Stimulated activated effector memory CD8-positive, alpha-beta T cell treated with anti-CD3 and anti-CD28 coated beads, Interleukin-12 subunit alpha, Interleukin-12 subunit beta, amount 100 ng/mL, for 72 hours (primary cell): ENCODE results near the gene PHYH.

Source experiments
- ATAC-seq: fragments of 150-1000 bp; cut with Tn5 transposase; 2 replicates; pipeline ENCODE4 v1.10.0; 2021
- DNase-seq, 2 donors: peaks; one replicate each; pipeline ENCODE4 v3.0.0; 2021 to 2022; ENCODE audit warnings: low spot score in 2 of 2
- H3K27ac Mint-ChIP-seq: one replicate; pipeline ENCODE4 v1.8.0; 2022; ENCODE audit warnings: mild to moderate bottlenecking, mixed read lengths
- H3K36me3 Mint-ChIP-seq: one replicate; pipeline ENCODE4 v1.8.0; 2022; ENCODE audit warnings: mild to moderate bottlenecking, mixed read lengths
- H3K4me1 Mint-ChIP-seq: one replicate; pipeline ENCODE4 v1.8.0; 2022; ENCODE audit warnings: mixed read lengths
- H3K4me3 Mint-ChIP-seq: one replicate; pipeline ENCODE4 v1.8.0; 2022; ENCODE audit warnings: mild to moderate bottlenecking, mixed read lengths
- H3K9me3 Mint-ChIP-seq: one replicate; pipeline ENCODE4 v1.8.0; 2022; ENCODE audit warnings: mixed read lengths

PHYH gene

DNA sequence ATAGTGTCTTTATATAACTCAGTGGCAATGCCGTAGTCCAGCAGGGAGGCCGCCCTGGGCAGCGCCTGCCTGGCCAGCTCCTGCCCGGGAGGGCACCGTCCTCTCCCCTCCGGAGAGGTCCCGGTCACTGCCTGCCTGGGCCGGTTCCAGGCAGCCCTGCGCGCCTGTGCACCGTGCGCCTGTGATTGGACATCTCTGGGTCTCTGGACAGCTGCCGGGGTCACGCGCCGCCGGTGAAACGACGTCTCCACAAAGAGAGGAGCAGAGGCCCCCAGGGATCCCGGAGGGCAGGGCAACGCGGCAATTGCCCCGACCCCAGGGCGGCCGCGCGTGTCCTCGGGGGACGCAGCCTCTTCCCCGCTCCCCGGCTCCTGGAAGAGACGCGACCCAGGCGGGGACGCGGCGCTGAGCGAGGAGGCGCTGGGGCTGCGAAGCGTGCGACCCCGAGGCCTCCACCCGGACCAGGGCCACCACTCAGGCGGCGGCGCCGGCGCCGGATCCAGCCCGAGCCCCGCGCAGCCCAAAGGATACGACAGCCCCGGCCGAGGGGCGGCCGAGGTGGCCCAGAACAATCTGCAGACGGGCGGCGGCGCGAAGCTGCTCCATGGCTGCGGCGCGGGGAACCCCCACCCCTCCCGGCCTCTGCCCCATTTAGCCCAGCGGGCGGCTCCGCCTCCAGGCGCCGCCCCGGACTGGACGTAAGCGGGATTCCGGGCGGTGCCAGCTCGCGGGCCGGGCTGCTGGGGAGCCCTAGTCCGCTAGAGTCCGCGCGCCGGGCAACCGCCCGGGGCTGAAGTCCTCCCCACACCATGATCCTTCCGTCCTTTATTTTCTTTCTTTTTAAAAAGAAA is at the start of gene PHYH:
Gene PHYH, minus strand, starts transcription at position 628 of the 851 bp plus-strand sequence. Its CDS starts 22 bp downstream, at position 606.
- ATAC-seq, result peak; percentile 81
- Mint-ChIP-seq H3K27ac (peak within 1 kb of the TSS; percentile 83), H3K9me3 (no peaks in the 10 kb centered on the region), H3K4me3 (peak within 1 kb of the TSS; percentile 88), H3K36me3 (peaks cover 24% of the 10 kb centered on the region), H3K4me1 (peaks cover 30% of the 10 kb centered on the region)
- DNase-seq, result peak; percentile 71 to 88

DNA sequence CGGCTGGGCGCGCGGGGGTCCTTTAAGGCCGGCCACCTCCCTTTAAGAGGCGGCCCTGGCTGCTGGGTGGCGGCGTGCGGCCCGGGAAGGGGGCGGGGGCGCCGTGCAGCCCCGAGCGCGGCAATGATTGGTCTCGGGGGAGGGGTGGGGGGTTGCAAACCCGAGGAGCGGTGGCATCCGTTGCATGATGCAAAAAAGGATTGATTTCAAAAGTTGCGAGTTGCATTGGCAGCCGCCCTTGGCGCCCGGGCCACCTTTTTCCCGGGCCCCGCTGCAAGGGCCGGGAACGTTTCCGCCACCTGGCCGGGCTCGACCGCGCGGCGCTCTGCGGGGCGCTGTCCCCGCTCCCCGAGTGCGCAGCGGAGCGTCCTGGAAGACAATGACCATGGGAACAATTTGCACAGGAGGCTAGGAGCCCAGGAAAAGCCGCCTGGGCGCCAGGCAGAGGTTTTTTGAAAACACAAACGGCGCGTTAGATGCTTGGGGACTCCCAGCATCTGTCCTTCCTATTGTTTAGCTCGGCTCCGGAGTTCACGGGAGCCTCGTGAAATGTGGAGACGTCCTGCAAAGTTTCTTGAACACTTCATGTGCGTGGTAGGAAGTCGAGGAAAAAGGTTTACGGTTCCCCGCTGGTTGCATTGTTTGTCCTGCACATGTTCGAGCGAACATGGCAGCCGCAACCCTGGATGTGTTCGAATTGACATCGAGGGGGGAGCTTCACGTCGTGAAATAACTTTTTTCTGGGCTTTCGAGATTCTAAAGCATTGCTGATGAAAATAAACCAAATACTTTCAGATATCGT is 48.6 kb upstream of the PHYH start, which contains the start of gene SEPHS1:
Gene SEPHS1, minus strand, starts transcription at position 78 of the 802 bp plus-strand sequence. CDS start 3,343 bp downstream, outside the sequence.
- ATAC-seq (peak; percentile 85), DNase-seq (peak; percentile 60 to 89)
- Mint-ChIP-seq H3K9me3 (no peaks in the 10 kb centered on the region), H3K36me3 (peaks cover 32% of the 10 kb centered on the region), H3K4me3 (peak within 1 kb of the TSS; percentile 82), H3K4me1 (peaks cover 49% of the 10 kb centered on the region), H3K27ac (peak within 1 kb of the TSS; percentile 80)

DNA sequence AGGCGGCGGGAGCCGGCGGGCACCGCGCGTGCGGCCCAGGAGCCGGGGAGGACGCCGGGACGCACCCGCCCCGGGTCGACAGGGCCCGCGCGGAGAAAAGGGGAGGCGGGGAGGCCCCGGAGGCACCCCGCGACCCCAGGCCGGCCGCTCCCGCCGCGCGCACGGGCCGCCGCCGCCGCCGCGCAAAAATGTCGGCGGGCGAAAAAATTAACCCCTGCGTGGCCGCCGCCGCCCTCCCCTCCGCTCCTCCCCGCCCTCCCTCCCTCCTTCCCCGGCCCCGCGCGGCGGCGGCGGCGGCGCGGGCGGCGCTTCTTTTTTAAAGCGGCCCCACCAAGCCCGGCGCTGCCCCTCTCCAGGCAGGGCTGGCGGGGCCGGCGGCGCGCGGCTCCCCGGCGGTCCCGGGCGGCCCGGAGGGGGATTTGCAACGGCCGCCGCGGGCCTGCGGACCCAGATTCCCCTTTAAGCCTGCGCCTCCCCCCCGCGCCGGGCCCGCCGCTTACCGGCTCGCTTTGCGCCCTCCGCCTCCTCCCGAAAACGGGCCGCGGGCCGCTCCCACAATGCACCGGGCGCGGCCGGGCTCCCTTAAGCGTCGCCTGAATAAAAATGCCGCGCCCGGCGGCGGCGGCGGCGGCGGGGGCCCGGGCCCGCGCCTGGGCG is 47.8 kb upstream of the PHYH start:
- Mint-ChIP-seq H3K9me3 (no peaks in the 10 kb centered on the region), H3K36me3 (peaks cover 38% of the 10 kb centered on the region), H3K4me1 (peaks cover 49% of the 10 kb centered on the region), H3K4me3 (peak overlapping the region; percentile 82), H3K27ac (peak overlapping the region; percentile 80)
- ATAC-seq, result peak; percentile 81
- peak; percentile 55 to 83 for DNase-seq

DNA sequence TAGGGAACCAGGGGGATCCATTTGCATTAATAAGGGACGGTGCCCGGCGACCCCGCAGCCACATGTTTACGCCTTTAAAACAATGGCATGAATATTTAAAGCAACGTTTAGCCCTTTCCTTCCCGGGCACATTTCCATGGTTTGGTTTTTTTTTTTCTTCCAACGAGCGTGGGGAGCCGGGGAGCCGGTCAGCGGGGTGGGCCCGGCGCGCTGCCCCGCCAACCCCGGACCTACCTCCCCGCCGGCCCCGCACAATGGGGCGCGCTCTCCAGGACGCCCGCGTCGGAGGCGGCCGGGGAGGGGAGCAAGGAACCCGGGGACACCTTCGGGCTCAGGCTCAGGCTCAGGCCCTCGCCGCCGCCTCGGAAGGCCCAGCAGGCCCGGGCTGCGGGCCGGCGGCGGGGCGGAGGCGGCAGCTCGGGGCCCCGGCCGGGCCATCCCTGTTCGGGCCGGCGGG is 47.2 kb upstream of the PHYH start:
- Mint-ChIP-seq H3K36me3 (peaks cover 39% of the 10 kb centered on the region), H3K9me3 (no peaks in the 10 kb centered on the region), H3K4me1 (peaks cover 44% of the 10 kb centered on the region), H3K27ac (peak overlapping the region; percentile 79), H3K4me3 (peak overlapping the region; percentile 66)
- DNase-seq (no peak), ATAC-seq (peak; percentile 46)

DNA sequence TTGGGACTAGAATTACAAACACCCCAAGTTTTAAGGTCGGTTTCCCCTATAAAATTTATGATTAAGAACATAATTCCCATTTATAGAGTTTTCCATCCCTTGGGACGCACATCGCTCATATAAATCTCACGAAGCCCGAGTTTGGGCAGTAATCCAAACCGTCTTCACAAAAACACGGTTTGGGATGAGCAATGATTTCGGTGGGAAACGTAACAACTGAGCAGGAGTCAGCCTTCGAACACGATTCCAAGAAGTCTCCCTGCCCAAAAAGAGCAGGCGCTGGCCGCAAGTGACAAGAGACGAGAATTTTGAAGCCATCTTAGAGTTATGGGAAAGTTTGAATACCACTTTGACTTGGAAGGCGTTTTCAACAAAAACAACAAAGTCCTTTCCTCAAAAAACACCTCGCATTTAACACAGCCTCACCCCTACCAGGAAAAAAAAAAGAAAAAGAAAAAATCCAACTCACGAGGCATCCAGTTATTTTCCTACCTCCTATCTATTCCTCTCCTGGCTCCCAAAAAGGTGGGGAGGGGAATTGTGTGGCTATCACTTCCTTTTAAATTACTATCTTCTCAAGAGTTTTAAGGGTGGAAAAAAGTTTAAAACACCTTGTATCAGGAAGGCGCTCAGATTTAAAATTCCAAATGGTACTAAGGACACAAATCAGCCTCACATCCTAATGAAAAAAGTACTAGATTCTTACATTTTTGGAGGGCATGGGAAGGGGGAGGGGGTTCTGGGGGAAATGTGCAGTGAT is 46.6 kb upstream of the PHYH start:
- Mint-ChIP-seq H3K27ac (peak overlapping the region; percentile 79), H3K4me1 (peaks cover 38% of the 10 kb centered on the region), H3K9me3 (no peaks in the 10 kb centered on the region), H3K4me3 (peak overlapping the region; percentile 66), H3K36me3 (peaks cover 45% of the 10 kb centered on the region)
- DNase-seq, result no peak
- ATAC-seq, result no peak

DNA sequence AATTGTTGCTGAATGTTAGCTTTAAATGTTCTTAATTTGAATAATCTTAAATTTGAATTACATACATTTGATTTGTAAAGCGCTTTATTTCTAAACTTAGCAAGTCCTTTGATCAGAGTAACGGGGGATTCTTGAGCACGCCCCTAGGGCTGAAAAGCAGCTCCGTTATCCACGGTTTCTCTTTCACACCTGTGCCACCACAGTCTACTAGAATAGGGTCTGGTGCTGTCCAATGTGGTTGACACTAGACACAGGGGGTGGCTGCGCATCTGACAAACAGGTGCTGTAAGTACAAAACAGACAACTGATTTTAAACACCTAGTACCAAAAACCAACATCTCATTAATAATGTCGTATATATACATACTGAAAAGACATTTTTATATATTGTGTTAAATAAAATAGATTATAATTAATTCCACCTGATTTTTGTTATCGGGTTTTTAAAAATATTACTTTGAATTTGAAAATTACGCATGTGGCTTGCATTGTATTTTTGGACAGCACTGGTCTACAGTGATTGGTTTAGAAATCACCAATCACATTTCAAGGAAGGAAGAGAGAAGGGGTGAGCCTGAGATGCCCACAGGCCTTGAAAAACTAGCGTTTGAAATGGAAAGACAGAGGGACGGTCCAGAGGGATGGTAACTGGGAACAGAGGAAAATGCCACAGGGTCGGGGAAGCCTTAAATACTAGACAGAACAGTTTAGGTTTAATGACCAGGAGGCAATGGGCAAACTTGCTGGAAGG is 40.9 kb upstream of the PHYH start:
- no peak for DNase-seq
- peaks cover 18% of the 10 kb centered on the region for H3K4me1 Mint-ChIP-seq

DNA sequence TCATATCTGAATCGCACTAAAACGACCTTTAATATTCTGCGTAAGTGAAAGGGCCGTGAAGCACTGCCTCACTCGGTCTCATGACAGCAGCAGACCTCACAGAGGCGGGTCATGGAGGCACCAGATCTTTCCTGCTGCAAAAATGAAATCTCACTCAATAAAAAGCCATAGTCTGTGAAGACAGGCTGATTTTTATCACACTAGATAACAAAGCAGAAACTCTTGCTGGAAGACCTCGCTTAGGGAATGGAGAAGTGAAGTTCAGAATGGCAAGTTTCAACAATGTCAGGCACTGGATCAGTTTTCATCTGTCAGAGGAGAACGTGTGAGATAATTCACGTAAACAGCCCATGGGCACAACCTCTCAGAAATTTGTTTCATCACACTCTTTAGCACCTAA is 40.2 kb upstream of the PHYH start:
- peak overlapping the region; percentile 22 for H3K4me3 Mint-ChIP-seq
- H3K9me3 Mint-ChIP-seq, result no peaks in the 10 kb centered on the region
- H3K27ac Mint-ChIP-seq, result no peak overlapping the region
- no peak for ATAC-seq
- H3K36me3 Mint-ChIP-seq, result peaks cover 60% of the 10 kb centered on the region
- no peak for DNase-seq
- peaks cover 11% of the 10 kb centered on the region for H3K4me1 Mint-ChIP-seq

More for the DNA sequence above, 40.9 kb upstream of the PHYH start:
- peak; percentile 83 for ATAC-seq
- Mint-ChIP-seq H3K36me3 (peaks cover 60% of the 10 kb centered on the region), H3K4me3 (peak overlapping the region; percentile 22), H3K9me3 (no peaks in the 10 kb centered on the region), H3K27ac (peak overlapping the region; percentile 26)

DNA sequence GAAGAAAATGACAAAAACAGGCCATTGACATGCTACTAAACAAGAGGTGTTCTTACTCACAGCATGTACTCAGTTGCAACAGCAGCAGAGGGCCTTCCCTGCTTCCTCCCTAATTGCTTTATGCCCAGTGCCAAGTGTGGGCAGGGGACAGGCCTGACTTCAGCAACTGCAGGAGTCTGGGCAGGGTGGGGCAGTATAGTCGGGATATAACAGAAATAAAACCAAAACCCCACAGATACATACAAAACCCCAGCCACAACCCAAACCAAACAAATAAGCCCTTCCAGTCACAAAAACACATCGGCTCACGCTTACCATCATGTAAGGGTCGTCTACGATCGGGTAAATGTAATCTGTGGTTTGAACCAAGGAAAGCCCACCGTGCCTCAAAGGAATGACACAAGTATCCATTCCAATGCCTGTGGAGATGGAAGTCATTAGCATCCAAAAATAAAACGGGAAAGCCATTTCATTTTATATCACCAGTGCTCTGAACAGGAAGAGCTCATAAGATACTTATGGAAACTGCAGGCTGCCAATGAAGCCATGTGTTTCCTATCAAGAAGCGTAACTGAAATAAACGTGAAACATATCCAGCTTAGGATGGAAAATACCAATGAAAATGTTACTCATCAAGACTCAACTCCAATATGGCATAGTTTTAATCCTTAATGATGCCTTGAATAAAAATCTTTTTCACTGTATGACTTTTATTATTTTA is 38.7 kb upstream of the PHYH start:
- Mint-ChIP-seq H3K4me1 (peaks cover 11% of the 10 kb centered on the region), H3K27ac (no peak overlapping the region), H3K9me3 (no peaks in the 10 kb centered on the region), H3K36me3 (peaks cover 62% of the 10 kb centered on the region), H3K4me3 (no peak overlapping the region)
- DNase-seq, result no peak
- ATAC-seq, result no peak

DNA sequence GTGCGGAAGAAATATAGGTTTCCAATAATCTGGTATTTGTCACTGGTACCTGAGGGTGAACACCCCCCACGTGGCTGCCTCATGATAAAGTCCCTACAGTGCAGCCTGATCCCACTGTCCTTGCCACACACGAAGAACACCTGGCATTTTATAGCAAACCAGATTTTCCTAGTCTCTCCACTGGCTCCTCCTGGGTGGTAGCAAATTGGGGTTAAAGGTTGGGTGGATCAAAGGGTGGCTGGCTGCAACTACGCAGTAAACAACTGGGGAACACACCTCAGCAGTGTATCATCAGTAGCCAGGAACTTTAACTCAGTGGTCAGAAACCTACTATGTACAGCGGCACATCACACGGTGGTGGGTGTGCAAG is 37.9 kb upstream of the PHYH start:
- H3K36me3 Mint-ChIP-seq, result peaks cover 62% of the 10 kb centered on the region
- H3K4me3 Mint-ChIP-seq, result no peak overlapping the region
- ATAC-seq, result no peak
- peaks cover 11% of the 10 kb centered on the region for H3K4me1 Mint-ChIP-seq
- DNase-seq, result no peak
- H3K27ac Mint-ChIP-seq, result no peak overlapping the region
- H3K9me3 Mint-ChIP-seq, result no peaks in the 10 kb centered on the region

DNA sequence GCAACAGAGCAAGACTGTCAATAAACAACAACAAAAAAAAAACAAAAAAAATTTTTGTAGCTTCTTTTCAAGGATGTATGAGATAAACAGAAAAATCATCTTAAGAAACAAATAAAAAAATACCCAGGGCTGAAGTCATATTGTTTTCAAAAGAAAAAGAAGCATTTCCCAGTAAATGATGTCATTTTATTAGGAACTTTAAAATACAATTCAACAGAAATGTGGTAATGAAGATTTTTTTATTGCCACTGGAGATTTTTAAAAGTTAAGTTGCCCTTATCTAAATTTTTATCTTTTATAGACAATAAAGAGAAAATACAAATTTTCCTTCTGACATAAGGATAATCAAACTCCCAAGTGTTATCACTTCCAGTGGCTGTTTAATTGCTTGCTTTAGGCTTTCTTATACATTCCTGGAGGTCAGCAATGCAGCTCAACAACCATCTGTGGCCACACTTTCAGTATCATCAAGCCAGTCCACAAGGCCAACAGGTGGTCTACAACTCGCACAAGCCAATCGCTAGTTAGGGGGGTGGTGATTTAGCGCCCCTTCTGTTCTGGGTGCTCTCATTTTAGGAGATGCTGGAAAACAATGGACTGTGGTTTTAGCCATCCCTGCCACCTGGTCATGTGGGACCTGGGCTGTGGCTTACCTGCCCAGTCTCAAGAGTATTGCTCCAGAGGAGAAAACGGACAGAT is 37.4 kb upstream of the PHYH start:
- no peak for DNase-seq
- H3K36me3 Mint-ChIP-seq, result peaks cover 67% of the 10 kb centered on the region
- H3K27ac Mint-ChIP-seq, result no peak overlapping the region
- no peak for ATAC-seq
- H3K4me3 Mint-ChIP-seq, result no peak overlapping the region
- peaks cover 11% of the 10 kb centered on the region for H3K4me1 Mint-ChIP-seq
- no peaks in the 10 kb centered on the region for H3K9me3 Mint-ChIP-seq

DNA sequence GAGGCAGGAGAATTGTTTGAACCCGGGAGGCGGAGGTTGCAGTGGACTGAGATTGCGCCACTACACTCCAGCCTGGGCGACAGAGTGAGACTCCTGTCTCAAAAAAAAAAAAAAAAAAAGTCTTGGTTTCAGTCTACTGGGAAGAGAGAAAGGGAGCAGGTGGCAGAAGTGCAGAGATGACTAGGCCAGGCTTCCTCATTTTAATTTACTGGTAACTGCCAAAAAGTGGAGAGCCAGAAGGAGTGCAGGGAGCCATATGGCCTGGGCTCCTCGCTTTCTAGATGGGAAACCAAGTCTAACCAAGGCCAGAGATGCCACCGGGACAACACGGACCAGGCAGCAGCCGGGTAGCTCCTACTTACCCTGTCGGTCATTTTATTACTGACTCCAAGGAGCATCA is 36.0 kb upstream of the PHYH start:
- H3K4me3 Mint-ChIP-seq, result no peak overlapping the region
- no peaks in the 10 kb centered on the region for H3K9me3 Mint-ChIP-seq
- ATAC-seq (no peak), DNase-seq (no peak)
- peaks cover 75% of the 10 kb centered on the region for H3K36me3 Mint-ChIP-seq
- H3K27ac Mint-ChIP-seq, result no peak overlapping the region
- peaks cover 7% of the 10 kb centered on the region for H3K4me1 Mint-ChIP-seq

DNA sequence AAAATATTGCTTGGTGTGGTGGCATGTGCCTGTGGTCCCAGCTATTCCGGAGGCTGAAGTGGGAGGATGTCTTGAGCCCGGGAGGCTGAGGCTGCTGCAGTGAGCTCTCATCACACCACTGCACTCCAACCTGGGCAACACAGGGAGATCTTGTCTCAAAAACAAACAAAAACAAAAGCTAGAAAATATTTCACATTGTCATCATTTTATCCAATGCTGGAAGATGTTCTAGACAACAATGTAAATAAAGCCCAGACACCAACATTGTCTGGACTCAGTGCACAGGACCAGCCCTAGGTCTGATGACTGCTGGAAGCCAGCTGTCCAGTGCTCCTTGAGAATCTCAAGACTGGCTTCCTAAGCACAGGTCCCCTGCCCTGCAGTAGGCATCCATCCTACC is 34.7 kb upstream of the PHYH start:
- no peaks in the 10 kb centered on the region for H3K9me3 Mint-ChIP-seq
- DNase-seq (no peak), ATAC-seq (no peak)
- H3K4me1 Mint-ChIP-seq, result peaks cover 3% of the 10 kb centered on the region
- H3K27ac Mint-ChIP-seq, result no peak overlapping the region
- no peak overlapping the region for H3K4me3 Mint-ChIP-seq
- H3K36me3 Mint-ChIP-seq, result peaks cover 87% of the 10 kb centered on the region

DNA sequence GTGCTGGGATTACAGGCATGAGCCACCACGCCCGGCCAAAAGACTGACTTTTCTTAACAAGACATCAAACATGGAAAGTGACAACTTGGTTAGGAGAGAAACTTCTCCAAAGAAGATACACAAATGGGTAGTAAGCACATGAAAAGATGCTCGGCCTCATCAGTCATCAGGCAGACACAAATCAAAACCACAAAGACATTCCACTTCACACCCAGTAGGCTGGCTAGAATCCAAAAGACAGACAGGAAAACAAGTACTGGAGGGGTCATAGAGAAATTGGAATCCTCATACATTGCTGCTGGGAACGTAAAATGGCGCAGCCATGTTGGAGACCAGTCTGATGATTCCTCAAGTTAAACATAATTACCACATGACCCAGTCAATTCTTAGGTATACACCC is 31.8 kb upstream of the PHYH start:
- no peak for DNase-seq
- Mint-ChIP-seq H3K9me3 (no peaks in the 10 kb centered on the region), H3K36me3 (peaks cover 99% of the 10 kb centered on the region), H3K27ac (no peak overlapping the region), H3K4me1 (no peaks in the 10 kb centered on the region), H3K4me3 (no peak overlapping the region)
- ATAC-seq, result no peak
